ENCODE data around the gene THAP4.
"Not testable (repeated sequence)": the region's sequence is repeated elsewhere in the genome, so short reads cannot be mapped to it uniquely, and the experiment has no call there.

THAP4 gene

DNA sequence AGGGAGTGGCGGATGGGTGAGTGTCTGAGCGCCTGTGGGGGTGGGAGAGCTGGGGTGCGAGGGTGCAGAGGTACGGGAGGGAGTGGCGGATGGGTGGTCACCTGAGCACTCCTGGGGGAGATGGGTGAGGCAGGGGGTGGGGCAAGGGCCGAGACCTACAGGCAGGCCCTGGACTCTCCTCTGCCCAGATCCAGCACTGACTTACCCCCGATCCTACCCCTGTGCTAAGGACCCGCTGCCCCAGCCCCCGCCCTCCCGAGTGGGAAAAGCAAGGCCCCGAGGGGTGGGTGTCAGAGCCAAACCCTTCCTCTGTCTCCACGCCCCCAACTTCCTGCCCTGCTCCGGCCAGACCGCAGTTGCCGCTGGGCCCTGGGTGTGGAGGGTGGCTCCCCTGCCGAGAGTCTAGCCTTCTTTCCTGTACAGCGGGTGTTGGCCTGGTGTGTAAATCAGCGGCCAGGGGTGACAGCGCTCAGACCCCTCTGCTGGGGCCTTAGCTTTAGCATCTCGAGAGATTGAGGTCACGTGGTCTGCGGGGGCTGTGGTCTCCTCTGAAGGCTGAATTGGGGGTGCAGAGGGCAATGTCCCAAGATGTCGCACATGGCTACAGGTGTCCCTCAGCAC lies 65.9 kb downstream of the THAP4 start:
- TF ChIP-seq, protein P1, sequence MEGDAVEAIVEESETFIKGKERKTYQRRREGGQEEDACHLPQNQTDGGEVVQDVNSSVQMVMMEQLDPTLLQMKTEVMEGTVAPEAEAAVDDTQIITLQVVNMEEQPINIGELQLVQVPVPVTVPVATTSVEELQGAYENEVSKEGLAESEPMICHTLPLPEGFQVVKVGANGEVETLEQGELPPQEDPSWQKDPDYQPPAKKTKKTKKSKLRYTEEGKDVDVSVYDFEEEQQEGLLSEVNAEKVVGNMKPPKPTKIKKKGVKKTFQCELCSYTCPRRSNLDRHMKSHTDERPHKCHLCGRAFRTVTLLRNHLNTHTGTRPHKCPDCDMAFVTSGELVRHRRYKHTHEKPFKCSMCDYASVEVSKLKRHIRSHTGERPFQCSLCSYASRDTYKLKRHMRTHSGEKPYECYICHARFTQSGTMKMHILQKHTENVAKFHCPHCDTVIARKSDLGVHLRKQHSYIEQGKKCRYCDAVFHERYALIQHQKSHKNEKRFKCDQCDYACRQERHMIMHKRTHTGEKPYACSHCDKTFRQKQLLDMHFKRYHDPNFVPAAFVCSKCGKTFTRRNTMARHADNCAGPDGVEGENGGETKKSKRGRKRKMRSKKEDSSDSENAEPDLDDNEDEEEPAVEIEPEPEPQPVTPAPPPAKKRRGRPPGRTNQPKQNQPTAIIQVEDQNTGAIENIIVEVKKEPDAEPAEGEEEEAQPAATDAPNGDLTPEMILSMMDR (IDR thresholded peaks at IDR 0.05; ENCODE audit: insufficient read depth, low read length, poor library complexity, severe bottlenecking) = no peak
- H3K36me3 ChIP-seq (ENCODE audit: control insufficient read depth, insufficient read depth, low read length) = no peaks in the 10 kb centered on the region; the same call in 1 of the 2 replicates
- no peak overlapping the region for H3K4me3 ChIP-seq (replicated peaks; ENCODE audit: low read depth, low read length)
- no peak for DNase-seq (ENCODE audit: extremely low read depth, insufficient read length)
- H3K27me3 ChIP-seq (replicated peaks; ENCODE audit: control insufficient read depth, insufficient read depth, low read length) = no peaks in the 10 kb centered on the region

DNA sequence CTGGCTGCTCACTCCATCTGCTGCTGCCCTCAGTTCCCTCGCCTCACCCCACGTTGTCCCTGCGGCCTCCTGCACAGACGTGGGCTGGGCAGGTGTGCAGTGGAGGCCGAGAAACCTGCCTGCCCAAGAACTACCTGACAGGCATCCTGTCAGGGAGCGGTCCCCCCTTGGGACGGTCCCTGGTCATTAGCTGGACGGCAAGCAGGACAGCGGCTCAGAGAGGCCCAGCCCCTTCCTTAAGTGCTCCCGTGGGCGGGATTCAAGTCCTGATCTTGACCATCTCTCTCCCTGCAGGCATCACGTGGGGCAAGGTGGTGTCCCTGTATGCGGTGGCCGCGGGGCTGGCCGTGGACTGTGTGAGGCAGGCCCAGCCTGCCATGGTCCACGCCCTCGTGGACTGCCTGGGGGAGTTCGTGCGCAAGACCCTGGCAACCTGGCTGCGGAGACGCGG lies 67.1 kb downstream of the THAP4 start:
- H3K27me3 ChIP-seq (replicated peaks; ENCODE audit: control insufficient read depth, insufficient read depth, low read length) = no peaks in the 10 kb centered on the region
- DNase-seq (ENCODE audit: extremely low read depth, insufficient read length) = no peak

DNA sequence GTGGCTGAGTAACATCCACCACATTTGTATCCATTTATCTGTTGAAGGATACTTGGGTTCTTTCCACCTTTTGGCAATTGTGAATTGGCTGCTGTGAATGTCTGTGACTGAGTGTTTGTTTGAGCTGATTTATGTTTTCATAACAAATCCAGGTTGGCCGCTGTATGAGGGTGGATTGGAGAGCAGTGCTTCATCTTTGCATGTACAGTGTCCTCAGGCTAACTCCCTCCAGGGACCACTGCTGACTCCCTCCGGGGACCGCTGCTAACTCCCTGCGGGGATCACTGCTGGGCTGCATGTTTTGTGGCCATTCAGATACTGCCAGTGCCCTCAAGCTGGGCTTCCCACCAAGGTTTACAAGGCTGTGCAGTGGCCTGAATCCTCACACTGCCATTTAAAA lies 68.2 kb downstream of the THAP4 start:
- TF ChIP-seq, protein P1 (IDR thresholded peaks at IDR 0.05; ENCODE audit: insufficient read depth, low read length, poor library complexity, severe bottlenecking) = no peak
- no peak overlapping the region for H3K4me3 ChIP-seq (replicated peaks; ENCODE audit: low read depth, low read length)
- H3K27me3 ChIP-seq (replicated peaks; ENCODE audit: control insufficient read depth, insufficient read depth, low read length) = no peaks in the 10 kb centered on the region
- H3K36me3 ChIP-seq (ENCODE audit: control insufficient read depth, insufficient read depth, low read length) = no peaks in the 10 kb centered on the region; the same call in 1 of the 2 replicates
- no peak for DNase-seq (ENCODE audit: extremely low read depth, insufficient read length)

More for the DNA sequence above, 67.1 kb downstream of the THAP4 start:
- Histone ChIP-seq H3K4me3 (replicated peaks; ENCODE audit: low read depth, low read length) (no peak overlapping the region), H3K36me3 (ENCODE audit: control insufficient read depth, insufficient read depth, low read length) (no peaks in the 10 kb centered on the region; the same call in 1 of the 2 replicates)
- TF ChIP-seq, protein P1 (IDR thresholded peaks at IDR 0.05; ENCODE audit: insufficient read depth, low read length, poor library complexity, severe bottlenecking) = no peak

DNA sequence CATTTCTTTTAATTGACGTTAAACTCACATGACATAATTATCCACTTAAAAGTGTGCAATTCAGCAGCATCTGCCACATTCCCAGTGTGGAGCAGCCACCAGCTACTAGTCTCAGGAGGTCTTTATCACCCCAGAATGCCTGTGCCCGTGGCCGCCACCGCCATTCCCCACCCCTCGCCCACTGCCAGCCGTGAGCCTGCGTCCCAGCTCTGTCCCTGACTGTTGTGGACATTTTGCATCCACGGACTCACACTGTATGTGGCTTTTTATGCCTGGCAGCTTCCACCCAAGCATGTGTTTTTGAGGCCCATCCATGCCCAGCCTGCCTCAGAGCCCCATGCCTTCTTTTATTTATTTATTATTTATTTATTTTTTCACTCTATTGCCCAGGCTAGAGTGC lies 69.2 kb downstream of the THAP4 start:
- Histone ChIP-seq H3K4me3 (replicated peaks; ENCODE audit: low read depth, low read length) (no peak overlapping the region), H3K36me3 (ENCODE audit: control insufficient read depth, insufficient read depth, low read length) (no peaks in the 10 kb centered on the region), H3K27me3 (replicated peaks; ENCODE audit: control insufficient read depth, insufficient read depth, low read length) (no peaks in the 10 kb centered on the region)
- TF ChIP-seq, protein P1 (IDR thresholded peaks at IDR 0.05; ENCODE audit: insufficient read depth, low read length, poor library complexity, severe bottlenecking) = no peak
- DNase-seq (ENCODE audit: extremely low read depth, insufficient read length) = no peak

DNA sequence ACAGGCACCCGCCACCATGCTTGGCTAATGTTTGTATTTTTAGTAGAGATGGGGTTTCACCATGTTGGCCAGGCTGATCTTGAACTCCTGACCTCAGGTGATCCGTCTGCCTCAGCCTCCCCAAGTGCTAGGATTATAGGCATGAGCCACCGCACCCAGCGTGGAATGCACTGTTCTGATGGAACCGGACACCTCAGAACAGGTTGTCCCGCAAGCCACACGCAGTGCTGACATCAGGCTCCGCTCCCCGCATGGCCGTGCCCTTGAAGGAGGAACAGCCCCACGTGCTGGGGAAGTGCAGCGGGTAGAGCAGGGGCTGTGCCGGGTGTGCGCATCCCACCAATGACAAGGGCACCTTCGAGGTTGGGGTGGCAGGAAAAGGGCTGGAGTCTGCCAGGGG lies 69.7 kb downstream of the THAP4 start:
- not testable (repeated sequence) for DNase-seq (ENCODE audit: extremely low read depth, insufficient read length); H3K36me3 ChIP-seq (ENCODE audit: control insufficient read depth, insufficient read depth, low read length); H3K27me3 ChIP-seq (replicated peaks; ENCODE audit: control insufficient read depth, insufficient read depth, low read length); H3K4me3 ChIP-seq (replicated peaks; ENCODE audit: low read depth, low read length)

DNA sequence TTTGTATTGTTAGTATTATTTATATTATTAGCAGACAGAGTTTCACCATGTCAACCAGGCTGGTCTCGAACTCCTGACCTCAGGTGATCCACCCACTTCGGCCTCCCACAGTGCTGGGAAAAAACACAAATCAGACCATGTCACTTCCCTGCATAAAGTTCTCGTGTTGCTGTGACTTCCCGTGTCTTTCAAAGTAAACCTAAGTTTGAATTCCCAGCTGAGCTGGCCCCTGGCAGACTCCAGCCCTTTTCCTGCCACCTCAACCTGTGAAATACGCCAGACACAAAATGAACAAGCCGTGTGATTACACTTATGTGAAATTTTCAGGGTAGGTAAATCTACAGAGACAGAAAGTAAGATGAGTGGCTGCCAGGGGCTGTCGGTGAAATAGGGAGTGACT lies 70.5 kb downstream of the THAP4 start:
- no peak for DNase-seq (ENCODE audit: extremely low read depth, insufficient read length)
- no peaks in the 10 kb centered on the region for H3K36me3 ChIP-seq (ENCODE audit: control insufficient read depth, insufficient read depth, low read length)
- no peak overlapping the region for H3K4me3 ChIP-seq (replicated peaks; ENCODE audit: low read depth, low read length)
- TF ChIP-seq, protein P1 (IDR thresholded peaks at IDR 0.05; ENCODE audit: insufficient read depth, low read length, poor library complexity, severe bottlenecking) = no peak
- H3K27me3 ChIP-seq (replicated peaks; ENCODE audit: control insufficient read depth, insufficient read depth, low read length) = no peaks in the 10 kb centered on the region

DNA sequence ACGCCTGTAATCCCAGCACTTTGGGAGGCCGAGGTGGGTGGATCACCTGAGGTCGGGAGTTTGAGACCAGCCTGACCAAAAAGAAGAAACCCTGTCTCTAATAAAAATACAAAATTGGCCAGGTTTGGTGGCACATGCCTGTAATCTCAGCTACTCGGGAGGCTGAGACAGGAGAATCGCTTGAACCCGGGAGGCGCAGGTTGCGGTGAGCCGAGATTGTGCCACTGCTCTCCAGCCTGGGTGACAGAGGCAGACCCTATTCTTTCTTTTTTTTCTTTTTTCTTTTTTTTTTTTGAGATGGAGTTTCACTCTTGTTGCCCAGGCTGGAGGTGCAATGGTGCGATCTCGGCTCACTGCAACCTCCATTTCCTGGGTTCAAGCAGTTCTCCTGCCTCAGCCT lies 70.9 kb downstream of the THAP4 start:
- not testable (repeated sequence) for H3K36me3 ChIP-seq (ENCODE audit: control insufficient read depth, insufficient read depth, low read length); H3K4me3 ChIP-seq (replicated peaks; ENCODE audit: low read depth, low read length); DNase-seq (ENCODE audit: extremely low read depth, insufficient read length); H3K27me3 ChIP-seq (replicated peaks; ENCODE audit: control insufficient read depth, insufficient read depth, low read length)

All from GM06990 (cell line).